ENCODE data around the gene NPIPA8. TPM values are rescaled to one million over a fixed set of nuclear protein-coding genes. Genes with fewer than 3 reads are reported as not detected.
"Not testable (repeated sequence)": the region's sequence is repeated elsewhere in the genome, so short reads cannot be mapped to it uniquely, and the experiment has no call there.

Gene NPIPA8
- total RNA-seq (10 to 100 TPM in 2 of 5 experiments, 1 to 10 TPM in 1, not detected in 2; 1.0 to 87.6 (median 67.6) TPM), polyA plus RNA-seq (1 to 10 TPM in 1 of 2 donors, not detected in 1; 4.1 TPM), total RNA-seq (not detected)

- H3K9me3 ChIP-seq (ENCODE audit: control insufficient read depth in 2 of 3, low read length in 3 of 3); DNase-seq; intact Hi-C loops (cut with micrococcal nuclease); H3K27ac Mint-ChIP-seq; H3K4me3 Mint-ChIP-seq; CTCF ChIA-PET; H3K27me3 ChIP-seq (ENCODE audit: control insufficient read depth in 2 of 2, insufficient read depth in 2 of 2, low read length in 2 of 2); H3K27ac ChIP-seq (ENCODE audit: low read depth, low read length); H3K4me3 ChIP-seq (ENCODE audit: low read length); H3K36me3 ChIP-seq (ENCODE audit: control insufficient read depth in 2 of 3, insufficient read depth in 3 of 3, low read length in 3 of 3); POLR2A ChIA-PET; H3K4me1 ChIP-seq (ENCODE audit: control insufficient read depth in 2 of 2, insufficient read depth in 2 of 2, low read length in 2 of 2); H3K36me3 Mint-ChIP-seq; H3K9me3 Mint-ChIP-seq; ATAC-seq; H3K4me1 Mint-ChIP-seq; H3K27me3 Mint-ChIP-seq: not testable (repeated sequence)
These were observed at the start of gene NPIPA8 for GRCh38 chr16:18336636-18337035. Gene NPIPA8, minus strand, starts transcription at chr16:18336736. Its CDS starts 4,074 bp downstream, at chr16:18332662.

GRCh38 chr16:18385285-18385684 is 48.7 kb upstream of the NPIPA8 start:
- H3K27ac Mint-ChIP-seq, POLR2A ChIA-PET: not testable (repeated sequence)

GRCh38 chr16:18384869-18385268 is 48.3 kb upstream of the NPIPA8 start:
- POLR2A ChIA-PET, H3K4me3 Mint-ChIP-seq, ATAC-seq: not testable (repeated sequence)

More at GRCh38 chr16:18385285-18385684, 48.7 kb upstream of the NPIPA8 start:
- H3K27me3 Mint-ChIP-seq; intact Hi-C loops (cut with micrococcal nuclease); H3K9me3 ChIP-seq (ENCODE audit: control insufficient read depth in 2 of 3, low read length in 3 of 3); H3K27ac ChIP-seq (ENCODE audit: low read depth, low read length); H3K4me1 Mint-ChIP-seq; H3K4me3 ChIP-seq (ENCODE audit: low read length); H3K4me1 ChIP-seq (ENCODE audit: control insufficient read depth in 2 of 2, insufficient read depth in 2 of 2, low read length in 2 of 2); H3K27me3 ChIP-seq (ENCODE audit: control insufficient read depth in 2 of 2, insufficient read depth in 2 of 2, low read length in 2 of 2); DNase-seq; H3K4me3 Mint-ChIP-seq; H3K9me3 Mint-ChIP-seq; ATAC-seq; CTCF ChIA-PET; H3K36me3 Mint-ChIP-seq; H3K36me3 ChIP-seq (ENCODE audit: control insufficient read depth in 2 of 3, insufficient read depth in 3 of 3, low read length in 3 of 3): not testable (repeated sequence)

GRCh38 chr16:18384098-18384636 is 47.6 kb upstream of the NPIPA8 start:
- H3K4me1 ChIP-seq (ENCODE audit: control insufficient read depth in 2 of 2, insufficient read depth in 2 of 2, low read length in 2 of 2); H3K27me3 Mint-ChIP-seq; POLR2A ChIA-PET; H3K27ac ChIP-seq (ENCODE audit: low read depth, low read length); H3K4me1 Mint-ChIP-seq; H3K4me3 Mint-ChIP-seq; CTCF ChIA-PET; ATAC-seq; H3K36me3 ChIP-seq (ENCODE audit: control insufficient read depth in 2 of 3, insufficient read depth in 3 of 3, low read length in 3 of 3); DNase-seq; H3K27ac Mint-ChIP-seq; H3K36me3 Mint-ChIP-seq; intact Hi-C loops (cut with micrococcal nuclease); H3K27me3 ChIP-seq (ENCODE audit: control insufficient read depth in 2 of 2, insufficient read depth in 2 of 2, low read length in 2 of 2); H3K9me3 Mint-ChIP-seq; H3K9me3 ChIP-seq (ENCODE audit: control insufficient read depth in 2 of 3, low read length in 3 of 3); H3K4me3 ChIP-seq (ENCODE audit: low read length): not testable (repeated sequence)

More at GRCh38 chr16:18384869-18385268, 48.3 kb upstream of the NPIPA8 start:
- H3K4me1 ChIP-seq (ENCODE audit: control insufficient read depth in 2 of 2, insufficient read depth in 2 of 2, low read length in 2 of 2); CTCF ChIA-PET; H3K27me3 ChIP-seq (ENCODE audit: control insufficient read depth in 2 of 2, insufficient read depth in 2 of 2, low read length in 2 of 2); H3K27me3 Mint-ChIP-seq; H3K9me3 Mint-ChIP-seq; H3K9me3 ChIP-seq (ENCODE audit: control insufficient read depth in 2 of 3, low read length in 3 of 3); intact Hi-C loops (cut with micrococcal nuclease); H3K36me3 ChIP-seq (ENCODE audit: control insufficient read depth in 2 of 3, insufficient read depth in 3 of 3, low read length in 3 of 3); H3K27ac ChIP-seq (ENCODE audit: low read depth, low read length); H3K36me3 Mint-ChIP-seq; H3K27ac Mint-ChIP-seq; H3K4me3 ChIP-seq (ENCODE audit: low read length); H3K4me1 Mint-ChIP-seq; DNase-seq: not testable (repeated sequence)

- CTCF ChIA-PET, H3K27ac Mint-ChIP-seq, ATAC-seq: not testable (repeated sequence)
These were observed 46.2 kb upstream of the NPIPA8 start for GRCh38 chr16:18382696-18383095.

GRCh38 chr16:18347742-18348141 is 11.2 kb upstream of the NPIPA8 start:
- H3K9me3 Mint-ChIP-seq, CTCF ChIA-PET: not testable (repeated sequence)

More at GRCh38 chr16:18382696-18383095, 46.2 kb upstream of the NPIPA8 start:
- H3K4me3 Mint-ChIP-seq; H3K36me3 ChIP-seq (ENCODE audit: control insufficient read depth in 2 of 3, insufficient read depth in 3 of 3, low read length in 3 of 3); H3K4me3 ChIP-seq (ENCODE audit: low read length); H3K27me3 ChIP-seq (ENCODE audit: control insufficient read depth in 2 of 2, insufficient read depth in 2 of 2, low read length in 2 of 2); H3K36me3 Mint-ChIP-seq; H3K9me3 Mint-ChIP-seq; H3K4me1 Mint-ChIP-seq; DNase-seq; POLR2A ChIA-PET; H3K9me3 ChIP-seq (ENCODE audit: control insufficient read depth in 2 of 3, low read length in 3 of 3); H3K4me1 ChIP-seq (ENCODE audit: control insufficient read depth in 2 of 2, insufficient read depth in 2 of 2, low read length in 2 of 2); H3K27me3 Mint-ChIP-seq; intact Hi-C loops (cut with micrococcal nuclease); H3K27ac ChIP-seq (ENCODE audit: low read depth, low read length): not testable (repeated sequence)

GRCh38 chr16:18346993-18347392 is 10.5 kb upstream of the NPIPA8 start:
- DNase-seq; H3K4me3 ChIP-seq (ENCODE audit: low read length); ATAC-seq; H3K27me3 ChIP-seq (ENCODE audit: control insufficient read depth in 2 of 2, insufficient read depth in 2 of 2, low read length in 2 of 2); H3K36me3 ChIP-seq (ENCODE audit: control insufficient read depth in 2 of 3, insufficient read depth in 3 of 3, low read length in 3 of 3); H3K4me1 Mint-ChIP-seq; intact Hi-C loops (cut with micrococcal nuclease); H3K36me3 Mint-ChIP-seq; POLR2A ChIA-PET; H3K4me1 ChIP-seq (ENCODE audit: control insufficient read depth in 2 of 2, insufficient read depth in 2 of 2, low read length in 2 of 2); H3K9me3 Mint-ChIP-seq; H3K27me3 Mint-ChIP-seq; H3K9me3 ChIP-seq (ENCODE audit: control insufficient read depth in 2 of 3, low read length in 3 of 3); H3K4me3 Mint-ChIP-seq; CTCF ChIA-PET; H3K27ac Mint-ChIP-seq; H3K27ac ChIP-seq (ENCODE audit: low read depth, low read length): not testable (repeated sequence)

More at GRCh38 chr16:18347742-18348141, 11.2 kb upstream of the NPIPA8 start:
- H3K27me3 Mint-ChIP-seq; DNase-seq; intact Hi-C loops (cut with micrococcal nuclease); H3K27ac ChIP-seq (ENCODE audit: low read depth, low read length); H3K4me3 ChIP-seq (ENCODE audit: low read length); ATAC-seq; H3K27ac Mint-ChIP-seq; H3K9me3 ChIP-seq (ENCODE audit: control insufficient read depth in 2 of 3, low read length in 3 of 3); H3K36me3 ChIP-seq (ENCODE audit: control insufficient read depth in 2 of 3, insufficient read depth in 3 of 3, low read length in 3 of 3); H3K4me1 ChIP-seq (ENCODE audit: control insufficient read depth in 2 of 2, insufficient read depth in 2 of 2, low read length in 2 of 2); H3K27me3 ChIP-seq (ENCODE audit: control insufficient read depth in 2 of 2, insufficient read depth in 2 of 2, low read length in 2 of 2); POLR2A ChIA-PET; H3K36me3 Mint-ChIP-seq; H3K4me1 Mint-ChIP-seq; H3K4me3 Mint-ChIP-seq: not testable (repeated sequence)

Data from naive thymus-derived CD4-positive, alpha-beta T cell (primary cell).